HK-2 (cell line): Measurements from ENCODE around the gene ORC2.
A peak's percentile ranks its signal among the peaks of the same experiment; 100 is the strongest.
"Not testable (repeated sequence)": the region's sequence is repeated elsewhere in the genome, so short reads cannot be mapped to it uniquely, and the experiment has no call there.

ENCODE experiments used
- DNase-seq: peaks from one replicate; pipeline ENCODE4 v3.0.0-alpha.2; 2018; ENCODE audit not compliant: unreplicated experiment

ORC2 gene

GRCh38 chr2:200963124-200963917 is at the start of gene ORC2:
Gene ORC2, minus strand, starts transcription at chr2:200963660. Its CDS starts 5,537 bp downstream, at chr2:200958123.
- DNase-seq, result peak; percentile 97

- DNase-seq, result no peak
These were observed 44.9 kb upstream of the ORC2 start for GRCh38 chr2:201008296-201008829.

GRCh38 chr2:201007584-201007998 is 44.1 kb upstream of the ORC2 start:
- no peak for DNase-seq

GRCh38 chr2:201006704-201007103 is 43.2 kb upstream of the ORC2 start:
- DNase-seq, result no peak

- DNase-seq, result no peak
These were observed 40.9 kb upstream of the ORC2 start for GRCh38 chr2:201004370-201004769.

- DNase-seq, result no peak
These were observed 29.6 kb upstream of the ORC2 start for GRCh38 chr2:200993097-200993496.

- DNase-seq, result no peak
These were observed 23.7 kb upstream of the ORC2 start for GRCh38 chr2:200987137-200987536.

- no peak for DNase-seq
These were observed 22.3 kb upstream of the ORC2 start for GRCh38 chr2:200985799-200986198.

- no peak for DNase-seq
These were observed 13.2 kb upstream of the ORC2 start for GRCh38 chr2:200976710-200977109.

GRCh38 chr2:200975672-200976071 is 12.2 kb upstream of the ORC2 start:
- DNase-seq, result no peak

- DNase-seq, result not testable (repeated sequence)
These were observed 6.6 kb upstream of the ORC2 start for GRCh38 chr2:200970057-200970456.

- DNase-seq, result no peak
These were observed 5.3 kb upstream of the ORC2 start for GRCh38 chr2:200968735-200969134.

GRCh38 chr2:200968162-200968561 is 4.7 kb upstream of the ORC2 start:
- no peak for DNase-seq

GRCh38 chr2:200966770-200967169 is 3.3 kb upstream of the ORC2 start:
- no peak for DNase-seq

- no peak for DNase-seq
These were observed 1.0 kb upstream of the ORC2 start for GRCh38 chr2:200964498-200964897.

GRCh38 chr2:200963918-200964252 is 425 bp upstream of the ORC2 start:
- DNase-seq, result not testable (repeated sequence)

GRCh38 chr2:200962811-200963123 is 693 bp downstream of the ORC2 start:
- DNase-seq, result no peak

GRCh38 chr2:200961674-200962073 is 1.8 kb downstream of the ORC2 start:
- DNase-seq, result no peak

- DNase-seq, result no peak
These were observed 13.1 kb downstream of the ORC2 start for GRCh38 chr2:200950378-200950777.

- no peak for DNase-seq
These were observed 18.1 kb downstream of the ORC2 start for GRCh38 chr2:200945395-200945729.

- DNase-seq, result peak; percentile 62
These were observed 18.7 kb downstream of the ORC2 start for GRCh38 chr2:200944467-200945394.

GRCh38 chr2:200943527-200944105 is 19.8 kb downstream of the ORC2 start:
- no peak for DNase-seq

- DNase-seq, result no peak
These were observed 23.6 kb downstream of the ORC2 start for GRCh38 chr2:200939832-200940231.
